BJ (cell line): Measurements from ENCODE around the gene SPATA25. TPM values are rescaled to one million over a fixed set of nuclear protein-coding genes. Genes with fewer than 3 reads are reported as not detected.

Source experiments
- CTCF ChIA-PET: fragments of 350-600 bp; formaldehyde crosslinking; extraction: SDS; loops from one replicate; lab custom pipeline; 2021; ENCODE audit warnings: antibody characterized with exemption, inconsistent platforms; lab: Yijun Ruan, JAX
- POLR2A ChIA-PET: fragments of 300-600 bp; sonication (Branson Sonifier 250); formaldehyde crosslinking; extraction: SDS; loops from one replicate; lab custom pipeline; 2021; ENCODE audit warnings: antibody characterized with exemption; lab: Charles Lee
- DNase-seq: peaks from one replicate; pipeline ENCODE4 v3.0.0-alpha.2; 2011; ENCODE audit warnings: low read depth
- H3K27me3 ChIP-seq: 2 replicates; pipeline ENCODE4 v1.6.0; 2011; ENCODE audit warnings: low read length; ENCODE audit not compliant: control insufficient read depth, insufficient read depth
- H3K36me3 ChIP-seq: 2 replicates; pipeline ENCODE4 v1.5.1; 2011; ENCODE audit warnings: low read length; ENCODE audit not compliant: control insufficient read depth, insufficient read depth
- H3K4me3 ChIP-seq: 2 replicates; pipeline ENCODE4 v1.5.1; 2011; ENCODE audit warnings: low read depth, mild to moderate bottlenecking, control low read depth, low read length
- CTCF ChIP-seq: IDR thresholded peaks from 2 replicates; pipeline ENCODE4 v1.5.1; 2011; ENCODE audit warnings: low read depth, mild to moderate bottlenecking, control low read depth, inconsistent platforms, low read length, moderate library complexity; ENCODE audit not compliant: insufficient read depth
- polyA plus RNA-seq: library from polyadenylated mRNA; depleted of rRNA; stranded (reverse); fragments of >200 nt; gene quantifications from 2 replicates; pipeline ENCODE4 v1.2.3, GENCODE V29; 2011

Gene SPATA25
- polyA plus RNA-seq, 1 experiment = 0.66 TPM

GRCh38 chr20:45888681-45889080 is 1.3 kb upstream of the SPATA25 start:
- no peak overlapping the region for H3K4me3 ChIP-seq
- H3K27me3 ChIP-seq = no peaks in the 10 kb centered on the region
- CTCF ChIA-PET = interaction anchor here (2.3 kb wide), 1 partner anchor 82 kb away, joined by 15 read pairs; no protein-coding TSS in a partner anchor
- no peak for DNase-seq
- peaks cover 10% of the 10 kb centered on the region for H3K36me3 ChIP-seq
- POLR2A ChIA-PET = no interaction called here
- no peak for TF ChIP-seq CTCF

GRCh38 chr20:45886590-45887345 is 654 bp downstream of the SPATA25 start:
- POLR2A ChIA-PET = no interaction called here
- peaks cover 14% of the 10 kb centered on the region for H3K36me3 ChIP-seq
- no peak for TF ChIP-seq CTCF
- CTCF ChIA-PET = interaction anchor here (0.7 to 1.0 kb wide), 2 partner anchors 70 to 88 kb away, joined by 3 to 4 read pairs; no protein-coding TSS in a partner anchor
- DNase-seq = no peak
- no peak overlapping the region for H3K4me3 ChIP-seq
- H3K27me3 ChIP-seq = no peaks in the 10 kb centered on the region

- no peak for TF ChIP-seq CTCF
- Histone ChIP-seq H3K4me3 (no peak overlapping the region), H3K27me3 (no peaks in the 10 kb centered on the region), H3K36me3 (peaks cover 14% of the 10 kb centered on the region)
- ChIA-PET POLR2A (no interaction called here), CTCF (interaction anchor here (0.6 to 1.4 kb wide), 4 partner anchors 13 to 960 kb away, joined by 3 to 4 read pairs (median 3); no protein-coding TSS in a partner anchor)
- DNase-seq = no peak
These were observed 4.3 kb downstream of the SPATA25 start for GRCh38 chr20:45883100-45883469.

- no peak for DNase-seq
- POLR2A ChIA-PET = no interaction called here
- peaks cover 14% of the 10 kb centered on the region for H3K36me3 ChIP-seq
- H3K4me3 ChIP-seq = no peak overlapping the region
- no peak for TF ChIP-seq CTCF
- H3K27me3 ChIP-seq = no peaks in the 10 kb centered on the region
- CTCF ChIA-PET = interaction anchor here (0.6 to 2.1 kb wide), 6 partner anchors 8 to 959 kb away, joined by 3 to 13 read pairs (median 3); partner anchors contain the start of genes CTSA and NEURL2
These were observed 4.8 kb downstream of the SPATA25 start for GRCh38 chr20:45882469-45883099.
